GM23338 (cell line): ENCODE measurements around the gene LEMD2. TPM values are rescaled to one million over a fixed set of nuclear protein-coding genes. Genes with fewer than 3 reads are reported as not detected.

Source experiments
- ATAC-seq: fragments of 200-7000 bp; cut with Tn5 transposase; 3 replicates; pipeline ENCODE4 v1.9.1; 2020
- DNase-seq: peaks from one replicate; pipeline ENCODE4 v3.0.0-alpha.2; 2015; ENCODE audit warnings: low spot score
- H2AFZ ChIP-seq: fragments of 200-600 bp; sonication (generic); 2 replicates; pipeline ENCODE4 v1.8.0; 2016; ENCODE audit warnings: antibody characterized with exemption, mild to moderate bottlenecking, moderate library complexity
- H3F3A ChIP-seq: fragments of 200-600 bp; sonication (generic); replicated peaks from 2 replicates; pipeline ENCODE4 v1.8.0; 2017; ENCODE audit warnings: antibody characterized with exemption, mixed run types, low read depth
- H3K27ac ChIP-seq: fragments of 200-600 bp; sonication (generic); 2 replicates; pipeline ENCODE4 v1.6.1; 2016; ENCODE audit warnings: low read depth
- H3K27me3 ChIP-seq: fragments of 200-600 bp; sonication (generic); 2 replicates; pipeline ENCODE4 v1.8.0; 2016; ENCODE audit warnings: mild to moderate bottlenecking, mixed run types, moderate library complexity; ENCODE audit not compliant: insufficient read depth
- H3K36me3 ChIP-seq: fragments of 200-600 bp; sonication (generic); 2 replicates; pipeline ENCODE4 v1.8.0; 2016; ENCODE audit warnings: mild to moderate bottlenecking; ENCODE audit not compliant: insufficient read depth
- H3K4me1 ChIP-seq: fragments of 200-600 bp; sonication (generic); 2 replicates; pipeline ENCODE4 v1.8.0; 2016; ENCODE audit warnings: mild to moderate bottlenecking, moderate library complexity; ENCODE audit not compliant: insufficient read depth
- H3K4me2 ChIP-seq: fragments of 200-600 bp; sonication (generic); 2 replicates; pipeline ENCODE4 v1.7.1; 2017; ENCODE audit warnings: mixed run types
- H3K4me3 ChIP-seq: fragments of 200-600 bp; sonication (generic); 2 replicates; pipeline ENCODE4 v1.6.1; 2016; ENCODE audit warnings: mixed run types
- H3K79me2 ChIP-seq: fragments of 200-600 bp; sonication (generic); replicated peaks from 2 replicates; pipeline ENCODE4 v1.8.0; 2017; ENCODE audit warnings: mild to moderate bottlenecking; ENCODE audit not compliant: insufficient read depth
- H3K9me2 ChIP-seq: fragments of 200-600 bp; sonication (generic); 2 replicates; pipeline ENCODE4 v1.8.0; 2017; ENCODE audit not compliant: insufficient read depth
- H4K20me1 ChIP-seq: fragments of 200-600 bp; sonication (generic); replicated peaks from 2 replicates; pipeline ENCODE4 v1.8.0; 2017; ENCODE audit warnings: mild to moderate bottlenecking; ENCODE audit not compliant: insufficient read depth
- H3K27ac Mint-ChIP-seq: 2 replicates; pipeline ENCODE4 v1.8.0; 2020; ENCODE audit warnings: inconsistent platforms, mild to moderate bottlenecking, moderate library complexity, mixed read lengths
- H3K27me3 Mint-ChIP-seq: 3 replicates; pipeline ENCODE4 v1.8.0; 2022; ENCODE audit warnings: low read depth, mild to moderate bottlenecking, moderate library complexity, mixed read lengths, inconsistent platforms; ENCODE audit not compliant: insufficient read depth, poor library complexity
- H3K36me3 Mint-ChIP-seq: 3 replicates; pipeline ENCODE4 v1.8.0; 2021; ENCODE audit warnings: low read depth, mild to moderate bottlenecking, inconsistent platforms, moderate library complexity, mixed read lengths
- H3K4me1 Mint-ChIP-seq: 3 replicates; pipeline ENCODE4 v1.8.0; 2020; ENCODE audit warnings: mild to moderate bottlenecking, inconsistent platforms, mixed read lengths
- H3K4me3 Mint-ChIP-seq: 3 replicates; pipeline ENCODE4 v1.8.0; 2021; ENCODE audit warnings: moderate library complexity, mild to moderate bottlenecking, inconsistent platforms, mixed read lengths
- H3K9me3 Mint-ChIP-seq: 3 replicates; pipeline ENCODE4 v1.8.0; 2020; ENCODE audit warnings: moderate library complexity, mild to moderate bottlenecking, inconsistent platforms, mixed read lengths
- CREB1 ChIP-seq: fragments of 250-450 bp; sonication (Bioruptor Pico); IDR thresholded peaks from 2 replicates; pipeline ENCODE4 v1.5.0; 2020; ENCODE audit warnings: low read depth, mild to moderate bottlenecking, moderate library complexity
- EZH2 ChIP-seq: fragments of 200-600 bp; sonication (generic); IDR thresholded peaks from one replicate; pipeline ENCODE4 v1.8.0; 2017; ENCODE audit warnings: antibody characterized with exemption, mild to moderate bottlenecking, low read depth; ENCODE audit not compliant: unreplicated experiment
- NANOG ChIP-seq: IDR thresholded peaks from 2 replicates; pipeline ENCODE4 v1.6.1; 2016; ENCODE audit warnings: antibody characterized with exemption, borderline replicate concordance
- ZNF114 ChIP-seq: fragments of 250-450 bp; sonication (Bioruptor Pico); IDR thresholded peaks from 2 replicates; pipeline ENCODE4 v1.5.0; 2020; ENCODE audit warnings: mild to moderate bottlenecking, moderate library complexity
- polyA plus RNA-seq: library from polyadenylated mRNA; unstranded; fragments of >200 nt; fragmentation: Nextera tagmentation; extraction: Ambion mirVana; gene quantifications from 2 replicates; pipeline ENCODE4 v1.2.1, GENCODE V29; 2016
- total RNA-seq: library from RNA; depleted of rRNA; stranded (reverse); fragments of >200 nt; shearing (Covaris generic); gene quantifications from 2 replicates; pipeline ENCODE4 v1.2.3, GENCODE V29; 2014
- TF ChIP-seq, protein P1 (sequence below), 2 experiments: fragments of 200-600 bp in 1 of 2; sonication (generic) in 1 of 2; conservative IDR thresholded peaks; 2 replicates each; pipeline versions ENCODE4 v1.5.1 to v1.6.1; 2016 to 2017; ENCODE audit warnings: antibody characterized with exemption in 2 of 2, low read depth in 2 of 2, mild to moderate bottlenecking in 2 of 2, moderate library complexity in 1 of 2
- TF ChIP-seq, protein P2 (sequence below): IDR thresholded peaks from 2 replicates; pipeline ENCODE4 v1.6.1; 2016; ENCODE audit warnings: antibody characterized with exemption
- TF ChIP-seq, protein P3 (sequence below): fragments of 250-450 bp; sonication (Bioruptor Pico); IDR thresholded peaks from 2 replicates; pipeline ENCODE4 v1.5.0; 2020; ENCODE audit warnings: mild to moderate bottlenecking, moderate library complexity

Gene LEMD2
- total and polyA plus RNA-seq, 2 experiments from 2014 or later = 28.6 to 64.7 TPM

DNA sequence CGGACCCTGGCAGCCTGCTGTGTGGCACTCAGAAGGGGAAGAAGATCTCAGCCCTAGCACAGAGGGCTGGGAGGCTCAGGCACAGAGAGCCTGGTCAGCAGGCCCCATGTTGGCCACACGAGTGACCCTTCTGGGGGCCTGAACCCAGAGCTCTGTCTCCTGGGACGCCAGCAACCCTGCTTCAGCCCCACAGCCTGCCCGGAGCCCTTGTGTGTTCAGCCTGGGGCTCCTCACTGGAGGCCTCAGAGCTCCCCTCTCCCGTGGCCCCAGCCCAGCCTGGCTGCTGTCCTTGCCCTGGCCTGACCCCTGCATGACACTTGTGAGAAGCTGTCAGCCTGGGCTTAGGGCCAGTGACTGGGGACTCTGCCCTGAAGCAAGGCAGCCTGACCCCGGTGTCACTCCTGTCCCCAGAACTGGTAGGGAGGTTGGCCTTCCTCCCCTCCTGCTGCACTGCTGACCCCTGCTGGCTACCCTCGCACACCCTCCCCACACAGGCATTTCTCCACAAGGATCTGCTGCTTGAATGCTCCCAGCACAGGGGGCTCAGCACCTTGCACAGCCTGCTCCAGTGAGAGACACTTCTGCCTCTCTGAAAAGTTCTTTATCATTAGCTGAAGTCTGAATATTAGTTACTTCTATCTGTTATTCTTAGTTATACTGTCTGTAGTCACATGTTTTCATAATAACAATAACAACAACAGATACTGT is 26.9 kb downstream of the LEMD2 start:
- ATAC-seq (peak; percentile 77), DNase-seq (peak; percentile 67)
- Mint-ChIP-seq H3K4me3 (no peak overlapping the region), H3K36me3 (no peaks in the 10 kb centered on the region; the same call in 2 of the 3 replicates), H3K9me3 (no peaks in the 10 kb centered on the region), H3K4me1 (peaks cover 9% of the 10 kb centered on the region; the same call in 1 of the 3 replicates), H3K27me3 (peaks cover 10% of the 10 kb centered on the region), H3K27ac (no peak overlapping the region)
- Histone ChIP-seq H3F3A (0 out of 2 replicates have a peak, but pooled peaks cover 3% of the 10 kb centered on the region), H3K27me3 (no peaks in the 10 kb centered on the region), H3K27ac (no peak overlapping the region), H2AFZ (no peak overlapping the region), H3K36me3 (no peaks in the 10 kb centered on the region), H4K20me1 (no peaks in the 10 kb centered on the region), H3K79me2 (no peaks in the 10 kb centered on the region), H3K4me2 (no peak overlapping the region), H3K4me3 (no peak overlapping the region), H3K9me2 (no peaks in the 10 kb centered on the region), H3K4me1 (no peaks in the 10 kb centered on the region)
- TF ChIP-seq NANOG (no peak), CREB1 (no peak)
- TF ChIP-seq, protein P1, sequence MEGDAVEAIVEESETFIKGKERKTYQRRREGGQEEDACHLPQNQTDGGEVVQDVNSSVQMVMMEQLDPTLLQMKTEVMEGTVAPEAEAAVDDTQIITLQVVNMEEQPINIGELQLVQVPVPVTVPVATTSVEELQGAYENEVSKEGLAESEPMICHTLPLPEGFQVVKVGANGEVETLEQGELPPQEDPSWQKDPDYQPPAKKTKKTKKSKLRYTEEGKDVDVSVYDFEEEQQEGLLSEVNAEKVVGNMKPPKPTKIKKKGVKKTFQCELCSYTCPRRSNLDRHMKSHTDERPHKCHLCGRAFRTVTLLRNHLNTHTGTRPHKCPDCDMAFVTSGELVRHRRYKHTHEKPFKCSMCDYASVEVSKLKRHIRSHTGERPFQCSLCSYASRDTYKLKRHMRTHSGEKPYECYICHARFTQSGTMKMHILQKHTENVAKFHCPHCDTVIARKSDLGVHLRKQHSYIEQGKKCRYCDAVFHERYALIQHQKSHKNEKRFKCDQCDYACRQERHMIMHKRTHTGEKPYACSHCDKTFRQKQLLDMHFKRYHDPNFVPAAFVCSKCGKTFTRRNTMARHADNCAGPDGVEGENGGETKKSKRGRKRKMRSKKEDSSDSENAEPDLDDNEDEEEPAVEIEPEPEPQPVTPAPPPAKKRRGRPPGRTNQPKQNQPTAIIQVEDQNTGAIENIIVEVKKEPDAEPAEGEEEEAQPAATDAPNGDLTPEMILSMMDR (conservative IDR thresholded peaks at IDR 0.05; ENCODE audit: low read depth in 2 of 2) = peak; percentile 60 to 91

DNA sequence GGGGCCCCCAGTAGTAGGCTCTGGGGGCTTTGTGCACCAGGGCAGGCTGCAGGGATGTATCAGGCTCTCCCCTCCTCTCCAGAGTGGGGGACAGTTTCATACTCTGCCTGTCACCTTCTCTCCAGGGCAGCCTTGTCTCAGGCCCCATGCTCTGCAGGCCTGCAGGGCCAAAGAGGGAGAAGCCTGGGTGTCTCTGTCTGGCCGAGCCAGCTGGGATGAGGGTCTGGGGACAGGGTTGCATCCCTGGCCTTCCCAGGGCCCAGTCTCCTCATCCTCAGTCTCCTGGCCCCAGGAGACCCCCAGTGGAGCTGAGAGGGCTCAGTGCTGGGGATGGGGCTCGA is 27.4 kb downstream of the LEMD2 start:
- peaks cover 9% of the 10 kb centered on the region; the same call in 1 of the 3 replicates for H3K4me1 Mint-ChIP-seq
- H3K36me3 Mint-ChIP-seq = no peaks in the 10 kb centered on the region; the same call in 2 of the 3 replicates
- Histone ChIP-seq H3K79me2 (no peaks in the 10 kb centered on the region), H3K9me2 (no peaks in the 10 kb centered on the region), H2AFZ (no peak overlapping the region), H3K4me2 (no peak overlapping the region), H4K20me1 (no peaks in the 10 kb centered on the region), H3F3A (0 out of 2 replicates have a peak, but pooled peaks cover 3% of the 10 kb centered on the region), H3K27me3 (no peaks in the 10 kb centered on the region), H3K27ac (no peak overlapping the region), H3K4me3 (no peak overlapping the region), H3K36me3 (no peaks in the 10 kb centered on the region), H3K4me1 (no peaks in the 10 kb centered on the region)
- no peaks in the 10 kb centered on the region for H3K9me3 Mint-ChIP-seq
- H3K27me3 Mint-ChIP-seq = peaks cover 11% of the 10 kb centered on the region
- DNase-seq (no peak), ATAC-seq (no peak)
- no peak overlapping the region for H3K27ac Mint-ChIP-seq
- H3K4me3 Mint-ChIP-seq = no peak overlapping the region
- TF ChIP-seq ZNF114 (CRISPR knock-in tag) (no peak), EZH2 (no peak), NANOG (no peak)
- TF ChIP-seq, protein P1 (conservative IDR thresholded peaks at IDR 0.05; ENCODE audit: low read depth in 2 of 2) = no peak
- TF ChIP-seq, protein P2, sequence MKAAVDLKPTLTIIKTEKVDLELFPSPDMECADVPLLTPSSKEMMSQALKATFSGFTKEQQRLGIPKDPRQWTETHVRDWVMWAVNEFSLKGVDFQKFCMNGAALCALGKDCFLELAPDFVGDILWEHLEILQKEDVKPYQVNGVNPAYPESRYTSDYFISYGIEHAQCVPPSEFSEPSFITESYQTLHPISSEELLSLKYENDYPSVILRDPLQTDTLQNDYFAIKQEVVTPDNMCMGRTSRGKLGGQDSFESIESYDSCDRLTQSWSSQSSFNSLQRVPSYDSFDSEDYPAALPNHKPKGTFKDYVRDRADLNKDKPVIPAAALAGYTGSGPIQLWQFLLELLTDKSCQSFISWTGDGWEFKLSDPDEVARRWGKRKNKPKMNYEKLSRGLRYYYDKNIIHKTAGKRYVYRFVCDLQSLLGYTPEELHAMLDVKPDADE = no peak
- TF ChIP-seq, protein P3, sequence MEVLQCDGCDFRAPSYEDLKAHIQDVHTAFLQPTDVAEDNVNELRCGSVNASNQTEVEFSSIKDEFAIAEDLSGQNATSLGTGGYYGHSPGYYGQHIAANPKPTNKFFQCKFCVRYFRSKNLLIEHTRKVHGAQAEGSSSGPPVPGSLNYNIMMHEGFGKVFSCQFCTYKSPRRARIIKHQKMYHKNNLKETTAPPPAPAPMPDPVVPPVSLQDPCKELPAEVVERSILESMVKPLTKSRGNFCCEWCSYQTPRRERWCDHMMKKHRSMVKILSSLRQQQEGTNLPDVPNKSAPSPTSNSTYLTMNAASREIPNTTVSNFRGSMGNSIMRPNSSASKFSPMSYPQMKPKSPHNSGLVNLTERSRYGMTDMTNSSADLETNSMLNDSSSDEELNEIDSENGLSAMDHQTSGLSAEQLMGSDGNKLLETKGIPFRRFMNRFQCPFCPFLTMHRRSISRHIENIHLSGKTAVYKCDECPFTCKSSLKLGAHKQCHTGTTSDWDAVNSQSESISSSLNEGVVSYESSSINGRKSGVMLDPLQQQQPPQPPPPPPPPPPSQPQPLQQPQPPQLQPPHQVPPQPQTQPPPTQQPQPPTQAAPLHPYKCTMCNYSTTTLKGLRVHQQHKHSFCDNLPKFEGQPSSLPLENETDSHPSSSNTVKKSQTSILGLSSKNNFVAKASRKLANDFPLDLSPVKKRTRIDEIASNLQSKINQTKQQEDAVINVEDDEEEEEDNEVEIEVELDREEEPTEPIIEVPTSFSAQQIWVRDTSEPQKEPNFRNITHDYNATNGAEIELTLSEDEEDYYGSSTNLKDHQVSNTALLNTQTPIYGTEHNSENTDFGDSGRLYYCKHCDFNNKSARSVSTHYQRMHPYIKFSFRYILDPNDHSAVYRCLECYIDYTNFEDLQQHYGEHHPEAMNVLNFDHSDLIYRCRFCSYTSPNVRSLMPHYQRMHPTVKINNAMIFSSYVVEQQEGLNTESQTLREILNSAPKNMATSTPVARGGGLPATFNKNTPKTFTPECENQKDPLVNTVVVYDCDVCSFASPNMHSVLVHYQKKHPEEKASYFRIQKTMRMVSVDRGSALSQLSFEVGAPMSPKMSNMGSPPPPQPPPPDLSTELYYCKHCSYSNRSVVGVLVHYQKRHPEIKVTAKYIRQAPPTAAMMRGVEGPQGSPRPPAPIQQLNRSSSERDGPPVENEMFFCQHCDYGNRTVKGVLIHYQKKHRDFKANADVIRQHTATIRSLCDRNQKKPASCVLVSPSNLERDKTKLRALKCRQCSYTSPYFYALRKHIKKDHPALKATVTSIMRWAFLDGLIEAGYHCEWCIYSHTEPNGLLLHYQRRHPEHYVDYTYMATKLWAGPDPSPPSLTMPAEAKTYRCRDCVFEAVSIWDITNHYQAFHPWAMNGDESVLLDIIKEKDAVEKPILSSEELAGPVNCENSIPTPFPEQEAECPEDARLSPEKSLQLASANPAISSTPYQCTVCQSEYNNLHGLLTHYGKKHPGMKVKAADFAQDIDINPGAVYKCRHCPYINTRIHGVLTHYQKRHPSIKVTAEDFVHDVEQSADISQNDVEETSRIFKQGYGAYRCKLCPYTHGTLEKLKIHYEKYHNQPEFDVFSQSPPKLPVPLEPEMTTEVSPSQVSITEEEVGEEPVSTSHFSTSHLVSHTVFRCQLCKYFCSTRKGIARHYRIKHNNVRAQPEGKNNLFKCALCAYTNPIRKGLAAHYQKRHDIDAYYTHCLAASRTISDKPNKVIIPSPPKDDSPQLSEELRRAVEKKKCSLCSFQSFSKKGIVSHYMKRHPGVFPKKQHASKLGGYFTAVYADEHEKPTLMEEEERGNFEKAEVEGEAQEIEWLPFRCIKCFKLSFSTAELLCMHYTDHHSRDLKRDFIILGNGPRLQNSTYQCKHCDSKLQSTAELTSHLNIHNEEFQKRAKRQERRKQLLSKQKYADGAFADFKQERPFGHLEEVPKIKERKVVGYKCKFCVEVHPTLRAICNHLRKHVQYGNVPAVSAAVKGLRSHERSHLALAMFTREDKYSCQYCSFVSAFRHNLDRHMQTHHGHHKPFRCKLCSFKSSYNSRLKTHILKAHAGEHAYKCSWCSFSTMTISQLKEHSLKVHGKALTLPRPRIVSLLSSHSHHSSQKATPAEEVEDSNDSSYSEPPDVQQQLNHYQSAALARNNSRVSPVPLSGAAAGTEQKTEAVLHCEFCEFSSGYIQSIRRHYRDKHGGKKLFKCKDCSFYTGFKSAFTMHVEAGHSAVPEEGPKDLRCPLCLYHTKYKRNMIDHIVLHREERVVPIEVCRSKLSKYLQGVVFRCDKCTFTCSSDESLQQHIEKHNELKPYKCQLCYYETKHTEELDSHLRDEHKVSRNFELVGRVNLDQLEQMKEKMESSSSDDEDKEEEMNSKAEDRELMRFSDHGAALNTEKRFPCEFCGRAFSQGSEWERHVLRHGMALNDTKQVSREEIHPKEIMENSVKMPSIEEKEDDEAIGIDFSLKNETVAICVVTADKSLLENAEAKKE (CRISPR knock-in tag) = no peak
